Bronchial epithelial cell (primary cell): ENCODE results near the gene VTN. TPM values are rescaled to one million over a fixed set of nuclear protein-coding genes. Genes with fewer than 3 reads are reported as not detected.

Source experiments
- DNase-seq: peaks from one replicate; pipeline ENCODE4 v3.0.0-alpha.2; 2010; ENCODE audit warnings: low read depth
- FAIRE-seq: peaks from 2 replicates; lab custom pipeline; 2011; peaks lifted over from hg19 to GRCh38; lab: Jason Lieb, UNC
- H3K27me3 ChIP-seq: 2 replicates; pipeline ENCODE4 v1.5.1; 2011; ENCODE audit warnings: low read length; ENCODE audit not compliant: control insufficient read depth, insufficient read depth
- H3K36me3 ChIP-seq: 2 replicates; pipeline ENCODE4 v1.5.1; 2011; ENCODE audit warnings: low read length; ENCODE audit not compliant: control insufficient read depth, insufficient read depth
- H3K4me3 ChIP-seq: 2 replicates; pipeline ENCODE4 v1.5.1; 2011; ENCODE audit warnings: mild to moderate bottlenecking, low read depth, low read length, control low read depth
- CTCF ChIP-seq: IDR thresholded peaks from 2 replicates; pipeline ENCODE4 v1.5.1; 2011; ENCODE audit warnings: mild to moderate bottlenecking, moderate library complexity, low read length, control low read depth, inconsistent platforms; ENCODE audit not compliant: insufficient read depth, severe bottlenecking
- total RNA-seq: library from RNA; depleted of rRNA; stranded (reverse); fragments of >200 nt; gene quantifications from 2 replicates; pipeline ENCODE4 v1.2.1, GENCODE V29; 2014

Gene VTN
- total RNA-seq, 1 donor from 2014 or later: under 0.01 TPM

- DNase-seq (peak; percentile 52), FAIRE-seq (no peak)
- Histone ChIP-seq H3K36me3 (peaks cover 2% of the 10 kb centered on the region), H3K4me3 (no peak overlapping the region), H3K27me3 (no peaks in the 10 kb centered on the region)
- no peak for TF ChIP-seq CTCF
Measured at GRCh38 chr17:28394337-28395116, 24.4 kb upstream of the VTN start.

GRCh38 chr17:28392491-28392890 lies 22.4 kb upstream of the VTN start:
- FAIRE-seq (no peak), DNase-seq (no peak)
- TF ChIP-seq CTCF: no peak
- H3K4me3 ChIP-seq: no peak overlapping the region
- no peaks in the 10 kb centered on the region for H3K36me3 ChIP-seq
- H3K27me3 ChIP-seq: no peaks in the 10 kb centered on the region

GRCh38 chr17:28391401-28391800 lies 21.3 kb upstream of the VTN start:
- FAIRE-seq (no peak), DNase-seq (no peak)
- Histone ChIP-seq H3K4me3 (no peak overlapping the region), H3K27me3 (no peaks in the 10 kb centered on the region), H3K36me3 (no peaks in the 10 kb centered on the region)
- TF ChIP-seq CTCF: no peak

GRCh38 chr17:28390984-28391383 lies 20.9 kb upstream of the VTN start:
- Histone ChIP-seq H3K4me3 (no peak overlapping the region), H3K27me3 (no peaks in the 10 kb centered on the region), H3K36me3 (no peaks in the 10 kb centered on the region)
- DNase-seq (no peak), FAIRE-seq (no peak)
- TF ChIP-seq CTCF: no peak

GRCh38 chr17:28390563-28390962 lies 20.5 kb upstream of the VTN start:
- Histone ChIP-seq H3K27me3 (no peaks in the 10 kb centered on the region), H3K4me3 (no peak overlapping the region), H3K36me3 (no peaks in the 10 kb centered on the region)
- DNase-seq: no peak
- FAIRE-seq: no peak
- no peak for TF ChIP-seq CTCF

GRCh38 chr17:28390141-28390540 lies 20.0 kb upstream of the VTN start:
- no peak for TF ChIP-seq CTCF
- FAIRE-seq: no peak
- H3K36me3 ChIP-seq: no peaks in the 10 kb centered on the region

More at GRCh38 chr17:28390141-28390540, 20.0 kb upstream of the VTN start:
- no peaks in the 10 kb centered on the region for H3K27me3 ChIP-seq
- no peak for DNase-seq
- no peak overlapping the region for H3K4me3 ChIP-seq
